ENCODE measurements around the gene NRAP.
A peak's percentile ranks its signal among the peaks of the same experiment; 100 is the strongest.

GRCh38 chr10:113704637-113705343 is 40.9 kb upstream of the NRAP start:
- TF ChIP-seq TAF1 (conservative IDR thresholded peaks at IDR 0.05) (no peak), CTCF (IDR thresholded peaks at IDR 0.05; ENCODE audit: low read depth, low read length, missing input control) (peak; percentile 49), REST (IDR thresholded peaks at IDR 0.05) (no peak), MAX (IDR thresholded peaks at IDR 0.05) (no peak), RAD21 (IDR thresholded peaks at IDR 0.05) (peak; percentile 74 to 77), EGR1 (IDR thresholded peaks at IDR 0.05; ENCODE audit: low read depth in 2 of 2) (no peak), YY1 (IDR thresholded peaks at IDR 0.05) (no peak), SP1 (IDR thresholded peaks at IDR 0.05) (no peak)

Measured in liver (tissue), 3 donors.